ENCODE data around the gene TEX29.

TEX29 gene

DNA sequence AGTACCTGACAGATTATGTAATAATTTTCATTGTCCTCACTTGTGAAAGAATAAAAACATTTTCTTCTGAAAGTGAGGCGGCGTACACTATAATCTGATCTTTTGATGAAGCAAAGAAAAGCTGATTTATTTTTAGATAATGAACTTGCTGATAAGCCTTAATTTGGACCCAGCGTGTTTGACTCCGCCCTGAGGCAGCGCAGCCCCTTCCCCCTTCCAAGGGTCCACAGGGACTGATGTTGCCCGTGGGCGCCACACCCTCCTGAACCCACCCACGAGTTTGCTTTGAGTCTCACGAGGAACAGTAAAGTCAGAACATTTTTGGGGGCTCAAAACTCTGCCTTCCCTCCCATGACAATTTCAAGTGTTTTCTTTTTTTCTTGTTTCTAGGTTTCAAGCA lies 40.0 kb downstream of the TEX29 start:
- Histone ChIP-seq H3K36me3 (no peaks in the 10 kb centered on the region), H3K27ac (no peak overlapping the region), H3K27me3 (ENCODE audit: insufficient read depth, low read depth, severe bottlenecking) (peaks cover 95% of the 10 kb centered on the region), H3K9me3 (ENCODE audit: severe bottlenecking) (no peaks in the 10 kb centered on the region), H3K4me3 (ENCODE audit: low read depth, low read length) (no peak overlapping the region)
- DNase-seq: no peak
- TF ChIP-seq, protein P1, sequence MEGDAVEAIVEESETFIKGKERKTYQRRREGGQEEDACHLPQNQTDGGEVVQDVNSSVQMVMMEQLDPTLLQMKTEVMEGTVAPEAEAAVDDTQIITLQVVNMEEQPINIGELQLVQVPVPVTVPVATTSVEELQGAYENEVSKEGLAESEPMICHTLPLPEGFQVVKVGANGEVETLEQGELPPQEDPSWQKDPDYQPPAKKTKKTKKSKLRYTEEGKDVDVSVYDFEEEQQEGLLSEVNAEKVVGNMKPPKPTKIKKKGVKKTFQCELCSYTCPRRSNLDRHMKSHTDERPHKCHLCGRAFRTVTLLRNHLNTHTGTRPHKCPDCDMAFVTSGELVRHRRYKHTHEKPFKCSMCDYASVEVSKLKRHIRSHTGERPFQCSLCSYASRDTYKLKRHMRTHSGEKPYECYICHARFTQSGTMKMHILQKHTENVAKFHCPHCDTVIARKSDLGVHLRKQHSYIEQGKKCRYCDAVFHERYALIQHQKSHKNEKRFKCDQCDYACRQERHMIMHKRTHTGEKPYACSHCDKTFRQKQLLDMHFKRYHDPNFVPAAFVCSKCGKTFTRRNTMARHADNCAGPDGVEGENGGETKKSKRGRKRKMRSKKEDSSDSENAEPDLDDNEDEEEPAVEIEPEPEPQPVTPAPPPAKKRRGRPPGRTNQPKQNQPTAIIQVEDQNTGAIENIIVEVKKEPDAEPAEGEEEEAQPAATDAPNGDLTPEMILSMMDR (IDR thresholded peaks at IDR 0.05; ENCODE audit: low read depth, low read length): no peak

DNA sequence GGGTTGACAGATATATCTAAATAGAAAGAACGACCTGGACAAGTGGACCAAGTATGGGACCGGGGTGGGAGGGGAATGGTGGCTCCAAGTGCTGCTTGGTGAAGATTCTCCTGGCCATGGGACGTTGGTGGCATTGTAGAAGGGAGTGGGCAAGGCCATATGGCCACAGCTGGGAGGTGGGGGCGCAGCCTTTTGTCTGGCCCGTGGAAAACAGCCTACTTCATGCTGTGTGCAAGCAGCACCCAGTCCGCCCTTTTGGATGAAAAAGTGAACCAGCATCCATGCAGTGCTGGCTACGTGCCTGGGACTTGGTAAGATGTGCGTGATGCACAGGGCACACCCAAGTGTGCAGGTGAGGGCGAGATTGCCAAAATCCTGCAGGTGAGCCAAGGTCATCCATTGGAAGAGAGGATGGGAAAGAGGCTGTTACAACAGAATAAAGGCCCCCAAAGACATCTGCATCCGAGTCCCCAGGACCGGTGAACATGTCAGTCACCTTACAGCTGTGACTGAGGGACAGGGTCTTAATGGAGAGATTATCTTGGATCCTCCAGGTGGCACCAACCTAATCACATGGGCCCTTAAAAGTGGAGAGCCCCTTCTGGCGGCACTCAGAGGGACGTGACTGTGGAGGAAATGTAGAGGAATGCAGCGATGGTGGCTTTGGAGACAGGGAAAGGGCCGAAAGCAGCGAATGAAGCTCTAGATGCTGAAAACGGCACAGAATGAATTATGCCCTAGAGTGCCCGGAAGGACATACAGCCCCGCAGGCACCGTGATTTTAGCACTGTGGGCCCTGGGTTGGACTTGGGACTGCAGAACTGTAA lies 40.8 kb downstream of the TEX29 start:
- Histone ChIP-seq H3K27me3 (ENCODE audit: insufficient read depth, low read depth, severe bottlenecking) (peaks cover 95% of the 10 kb centered on the region), H3K4me3 (ENCODE audit: low read depth, low read length) (no peak overlapping the region), H3K27ac (no peak overlapping the region), H3K9me3 (ENCODE audit: severe bottlenecking) (no peaks in the 10 kb centered on the region), H3K36me3 (no peaks in the 10 kb centered on the region)
- no peak for DNase-seq
- TF ChIP-seq, protein P1 (IDR thresholded peaks at IDR 0.05; ENCODE audit: low read depth, low read length): no peak

DNA sequence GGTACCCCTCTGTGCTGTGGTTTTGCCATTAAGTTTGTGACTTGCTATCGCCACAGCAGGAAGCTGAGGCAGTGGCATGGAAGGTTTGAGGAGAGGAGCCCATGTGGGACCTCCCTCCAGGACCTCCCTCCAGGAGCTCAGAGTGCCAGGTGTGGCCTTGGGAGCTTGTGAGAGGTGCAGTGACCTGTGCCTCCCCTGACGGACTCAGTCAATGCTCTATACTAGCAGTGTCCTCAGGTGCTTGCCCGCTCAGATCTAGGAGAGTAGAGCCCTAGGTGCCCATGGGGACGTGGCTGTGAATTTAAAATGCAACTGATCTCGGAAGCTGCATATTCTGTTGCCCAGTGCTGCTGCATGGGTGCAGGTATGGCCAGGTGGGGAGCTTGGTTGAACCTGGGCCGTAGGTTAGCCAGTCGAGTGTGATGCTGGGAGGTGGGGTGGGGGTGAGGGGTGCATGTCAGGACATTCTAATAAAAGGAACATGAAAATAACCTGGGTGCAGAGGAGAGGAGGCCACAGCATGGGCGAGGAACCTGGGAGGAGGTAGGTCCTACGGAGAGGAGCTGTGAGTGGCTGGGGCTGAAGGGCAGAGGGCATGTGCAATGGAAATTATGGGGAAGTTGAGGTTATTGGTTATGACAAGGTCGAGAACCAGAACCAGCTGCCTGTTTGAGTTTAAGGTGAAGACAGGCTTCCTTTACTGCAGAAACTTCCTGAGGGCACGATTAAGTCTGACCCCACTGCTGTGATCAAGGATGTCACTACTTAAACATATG lies 41.6 kb downstream of the TEX29 start:
- Histone ChIP-seq H3K4me3 (ENCODE audit: low read depth, low read length) (no peak overlapping the region), H3K9me3 (ENCODE audit: severe bottlenecking) (no peaks in the 10 kb centered on the region), H3K27me3 (ENCODE audit: insufficient read depth, low read depth, severe bottlenecking) (peaks cover 95% of the 10 kb centered on the region), H3K27ac (no peak overlapping the region), H3K36me3 (no peaks in the 10 kb centered on the region)
- DNase-seq: no peak
- TF ChIP-seq, protein P1 (IDR thresholded peaks at IDR 0.05; ENCODE audit: low read depth, low read length): no peak

DNA sequence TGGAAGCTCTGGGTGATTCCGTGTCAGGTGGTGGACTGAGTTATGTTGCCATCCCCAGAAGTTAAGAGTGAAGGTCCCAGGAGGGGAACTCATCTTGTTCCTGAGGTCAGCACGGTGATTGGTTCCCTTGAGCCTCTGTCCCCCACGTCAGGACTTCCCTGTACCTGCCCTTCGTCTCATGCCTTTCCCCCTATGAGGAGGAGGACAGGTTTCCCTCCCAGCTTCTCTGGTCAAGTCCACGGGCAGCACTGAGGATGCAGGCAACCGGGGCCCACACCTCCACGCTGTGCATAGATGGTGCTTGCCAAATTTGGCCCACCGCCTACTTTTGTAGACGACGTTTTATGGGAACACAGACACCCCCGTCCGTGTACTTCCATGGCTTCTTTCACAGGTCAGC lies 42.7 kb downstream of the TEX29 start:
- peaks cover 95% of the 10 kb centered on the region for H3K27me3 ChIP-seq (ENCODE audit: insufficient read depth, low read depth, severe bottlenecking)
- TF ChIP-seq, protein P1 (IDR thresholded peaks at IDR 0.05; ENCODE audit: low read depth, low read length): no peak
- no peak overlapping the region for H3K27ac ChIP-seq
- no peaks in the 10 kb centered on the region for H3K9me3 ChIP-seq (ENCODE audit: severe bottlenecking)
- no peaks in the 10 kb centered on the region for H3K36me3 ChIP-seq
- no peak for DNase-seq
- no peak overlapping the region for H3K4me3 ChIP-seq (ENCODE audit: low read depth, low read length)

DNA sequence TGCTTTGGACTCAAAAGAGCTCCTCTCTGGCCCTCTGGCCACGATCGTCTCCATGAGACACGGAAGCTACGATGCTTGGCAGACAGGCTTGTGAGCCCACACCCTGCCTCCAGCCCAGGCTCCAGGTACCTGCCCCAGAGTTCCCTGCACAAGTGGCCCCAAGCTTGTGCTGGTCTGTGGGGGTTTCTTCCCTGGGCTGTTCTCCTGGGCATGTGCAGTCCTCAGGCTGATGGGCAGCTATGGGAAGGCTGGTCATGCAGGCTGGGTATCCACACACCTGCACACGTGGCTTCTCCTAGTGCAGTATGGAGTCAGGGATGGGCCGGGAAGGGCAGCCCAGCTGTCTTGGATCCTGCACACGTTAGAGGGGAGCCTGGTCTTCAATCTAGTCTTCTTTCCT lies 43.1 kb downstream of the TEX29 start:
- H3K27me3 ChIP-seq (ENCODE audit: insufficient read depth, low read depth, severe bottlenecking): peaks cover 96% of the 10 kb centered on the region
- H3K27ac ChIP-seq: no peak overlapping the region
- no peak overlapping the region for H3K4me3 ChIP-seq (ENCODE audit: low read depth, low read length)
- TF ChIP-seq, protein P1 (IDR thresholded peaks at IDR 0.05; ENCODE audit: low read depth, low read length): no peak
- no peak for DNase-seq
- no peaks in the 10 kb centered on the region for H3K36me3 ChIP-seq
- peaks cover 1% of the 10 kb centered on the region for H3K9me3 ChIP-seq (ENCODE audit: severe bottlenecking)
